ENCODE results near the gene C2orf81.

Gene C2orf81

GRCh38 chr2:74372674-74373073, 48.7 kb downstream of the C2orf81 start:
- Histone ChIP-seq H2AFZ (ENCODE audit: low read length) (no peak overlapping the region), H3K4me1 (ENCODE audit: low read length) (no peaks in the 10 kb centered on the region), H3K4me2 (ENCODE audit: low read depth, low read length) (no peak overlapping the region), H3K4me3 (ENCODE audit: low read length) (no peak overlapping the region), H3K36me3 (replicated peaks; ENCODE audit: insufficient read depth, low read length) (no peaks in the 10 kb centered on the region; the same call in 1 of the 2 replicates), H3K27me3 (replicated peaks; ENCODE audit: insufficient read depth, low read length) (no peaks in the 10 kb centered on the region), H3K79me2 (ENCODE audit: low read length) (no peaks in the 10 kb centered on the region), H3K27ac (ENCODE audit: low read length) (no peak overlapping the region), H3K9me2 (replicated peaks; ENCODE audit: insufficient read depth, low read length) (no peaks in the 10 kb centered on the region), H4K20me1 (ENCODE audit: insufficient read depth, low read length) (no peaks in the 10 kb centered on the region), H3K9ac (ENCODE audit: low read length) (no peak overlapping the region), H3F3A (ENCODE audit: insufficient read depth, low read length) (no peaks in the 10 kb centered on the region), H3K9me3 (replicated peaks; ENCODE audit: insufficient read depth, low read length) (no peaks in the 10 kb centered on the region)
- TF ChIP-seq CTCF (IDR thresholded peaks at IDR 0.05; ENCODE audit: low read length), result no peak
- no peak for TF ChIP-seq EZH2 (optimal IDR thresholded peaks at IDR 0.05; ENCODE audit: low read depth, low read length)
- no peak for TF ChIP-seq EZH2phosphoT487 (IDR thresholded peaks at IDR 0.05; ENCODE audit: low read length)
- no peak for DNase-seq

- Histone ChIP-seq H3K9ac (ENCODE audit: low read length) (no peak overlapping the region), H3K4me2 (ENCODE audit: low read depth, low read length) (no peak overlapping the region), H3K36me3 (replicated peaks; ENCODE audit: insufficient read depth, low read length) (no peaks in the 10 kb centered on the region), H4K20me1 (ENCODE audit: insufficient read depth, low read length) (no peaks in the 10 kb centered on the region), H2AFZ (ENCODE audit: low read length) (no peak overlapping the region), H3K9me2 (replicated peaks; ENCODE audit: insufficient read depth, low read length) (no peaks in the 10 kb centered on the region), H3F3A (ENCODE audit: insufficient read depth, low read length) (no peaks in the 10 kb centered on the region), H3K27ac (ENCODE audit: low read length) (no peak overlapping the region), H3K9me3 (replicated peaks; ENCODE audit: insufficient read depth, low read length) (no peaks in the 10 kb centered on the region), H3K27me3 (replicated peaks; ENCODE audit: insufficient read depth, low read length) (no peaks in the 10 kb centered on the region), H3K79me2 (ENCODE audit: low read length) (no peaks in the 10 kb centered on the region), H3K4me1 (ENCODE audit: low read length) (no peaks in the 10 kb centered on the region), H3K4me3 (ENCODE audit: low read length) (no peak overlapping the region)
- DNase-seq, result no peak
- TF ChIP-seq EZH2 (optimal IDR thresholded peaks at IDR 0.05; ENCODE audit: low read depth, low read length) (no peak), EZH2phosphoT487 (IDR thresholded peaks at IDR 0.05; ENCODE audit: low read length) (no peak), CTCF (IDR thresholded peaks at IDR 0.05; ENCODE audit: low read length) (no peak)
Measured at GRCh38 chr2:74371421-74371820, 50.0 kb downstream of the C2orf81 start.

- DNase-seq, result no peak
- no peak overlapping the region for H2AFZ ChIP-seq (ENCODE audit: low read length)
- H4K20me1 ChIP-seq (ENCODE audit: insufficient read depth, low read length), result no peaks in the 10 kb centered on the region
- no peak for TF ChIP-seq EZH2 (optimal IDR thresholded peaks at IDR 0.05; ENCODE audit: low read depth, low read length)
- no peaks in the 10 kb centered on the region for H3K9me3 ChIP-seq (replicated peaks; ENCODE audit: insufficient read depth, low read length)
- H3K4me1 ChIP-seq (ENCODE audit: low read length), result no peaks in the 10 kb centered on the region
- no peaks in the 10 kb centered on the region for H3K79me2 ChIP-seq (ENCODE audit: low read length)
- H3K36me3 ChIP-seq (replicated peaks; ENCODE audit: insufficient read depth, low read length), result no peaks in the 10 kb centered on the region
- no peaks in the 10 kb centered on the region for H3F3A ChIP-seq (ENCODE audit: insufficient read depth, low read length)
- no peak overlapping the region for H3K4me3 ChIP-seq (ENCODE audit: low read length)
- H3K9me2 ChIP-seq (replicated peaks; ENCODE audit: insufficient read depth, low read length), result no peaks in the 10 kb centered on the region
- no peak overlapping the region for H3K27ac ChIP-seq (ENCODE audit: low read length)
- no peak overlapping the region for H3K4me2 ChIP-seq (ENCODE audit: low read depth, low read length)
- no peak overlapping the region for H3K9ac ChIP-seq (ENCODE audit: low read length)
- no peaks in the 10 kb centered on the region for H3K27me3 ChIP-seq (replicated peaks; ENCODE audit: insufficient read depth, low read length)
Measured at GRCh38 chr2:74369976-74370375, 51.4 kb downstream of the C2orf81 start.

GRCh38 chr2:74368499-74368898, 52.9 kb downstream of the C2orf81 start:
- TF ChIP-seq CTCF (IDR thresholded peaks at IDR 0.05; ENCODE audit: low read length) (no peak), EZH2 (optimal IDR thresholded peaks at IDR 0.05; ENCODE audit: low read depth, low read length) (no peak), EZH2phosphoT487 (IDR thresholded peaks at IDR 0.05; ENCODE audit: low read length) (no peak)
- Histone ChIP-seq H3K27me3 (replicated peaks; ENCODE audit: insufficient read depth, low read length) (no peaks in the 10 kb centered on the region), H2AFZ (ENCODE audit: low read length) (no peak overlapping the region), H3K36me3 (replicated peaks; ENCODE audit: insufficient read depth, low read length) (no peaks in the 10 kb centered on the region), H3K27ac (ENCODE audit: low read length) (no peak overlapping the region), H3K4me2 (ENCODE audit: low read depth, low read length) (no peak overlapping the region), H3K4me3 (ENCODE audit: low read length) (no peak overlapping the region), H3K79me2 (ENCODE audit: low read length) (no peaks in the 10 kb centered on the region), H3K9ac (ENCODE audit: low read length) (no peak overlapping the region), H3K4me1 (ENCODE audit: low read length) (no peaks in the 10 kb centered on the region), H3K9me3 (replicated peaks; ENCODE audit: insufficient read depth, low read length) (no peaks in the 10 kb centered on the region), H4K20me1 (ENCODE audit: insufficient read depth, low read length) (no peaks in the 10 kb centered on the region), H3F3A (ENCODE audit: insufficient read depth, low read length) (no peaks in the 10 kb centered on the region), H3K9me2 (replicated peaks; ENCODE audit: insufficient read depth, low read length) (no peaks in the 10 kb centered on the region)
- no peak for DNase-seq

All from MM.1S (cell line).